ENCODE results near the gene COL4A4.

The COL4A4 gene

DNA sequence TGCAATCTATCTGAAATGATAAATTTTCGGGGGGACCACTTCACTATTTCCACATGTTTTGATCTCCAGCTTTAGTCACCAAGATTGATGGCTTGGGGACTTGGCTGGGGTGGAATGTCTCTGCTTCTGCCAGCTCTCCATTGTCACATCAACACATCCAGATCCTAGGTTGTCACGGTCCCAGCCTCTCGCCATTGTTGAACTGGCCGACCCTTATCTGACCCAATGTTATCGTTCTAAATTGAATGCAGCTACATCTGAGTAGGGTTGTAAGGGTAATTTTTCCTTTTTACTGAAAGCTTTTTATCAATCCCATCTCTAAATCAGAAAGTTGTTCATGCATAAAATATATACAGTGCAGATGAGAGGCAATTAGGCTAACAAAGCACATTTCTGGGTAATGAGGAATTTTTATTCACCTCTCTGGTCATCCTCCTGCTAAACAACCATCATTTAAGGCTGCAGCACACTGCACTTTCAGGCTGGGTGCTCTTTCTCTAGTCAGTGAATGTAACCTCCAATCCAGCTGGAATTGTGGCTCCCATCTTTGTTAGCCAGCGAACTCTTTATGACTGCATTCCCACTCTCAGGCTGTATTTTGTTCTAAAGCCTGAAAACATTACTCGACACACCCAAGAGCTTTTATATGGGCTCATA lies 128.2 kb downstream of the COL4A4 start:
- TF ChIP-seq, protein P1, sequence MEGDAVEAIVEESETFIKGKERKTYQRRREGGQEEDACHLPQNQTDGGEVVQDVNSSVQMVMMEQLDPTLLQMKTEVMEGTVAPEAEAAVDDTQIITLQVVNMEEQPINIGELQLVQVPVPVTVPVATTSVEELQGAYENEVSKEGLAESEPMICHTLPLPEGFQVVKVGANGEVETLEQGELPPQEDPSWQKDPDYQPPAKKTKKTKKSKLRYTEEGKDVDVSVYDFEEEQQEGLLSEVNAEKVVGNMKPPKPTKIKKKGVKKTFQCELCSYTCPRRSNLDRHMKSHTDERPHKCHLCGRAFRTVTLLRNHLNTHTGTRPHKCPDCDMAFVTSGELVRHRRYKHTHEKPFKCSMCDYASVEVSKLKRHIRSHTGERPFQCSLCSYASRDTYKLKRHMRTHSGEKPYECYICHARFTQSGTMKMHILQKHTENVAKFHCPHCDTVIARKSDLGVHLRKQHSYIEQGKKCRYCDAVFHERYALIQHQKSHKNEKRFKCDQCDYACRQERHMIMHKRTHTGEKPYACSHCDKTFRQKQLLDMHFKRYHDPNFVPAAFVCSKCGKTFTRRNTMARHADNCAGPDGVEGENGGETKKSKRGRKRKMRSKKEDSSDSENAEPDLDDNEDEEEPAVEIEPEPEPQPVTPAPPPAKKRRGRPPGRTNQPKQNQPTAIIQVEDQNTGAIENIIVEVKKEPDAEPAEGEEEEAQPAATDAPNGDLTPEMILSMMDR (IDR thresholded peaks at IDR 0.05; ENCODE audit: insufficient read depth, low read length, poor library complexity, severe bottlenecking), result no peak
- Histone ChIP-seq H3K27me3 (replicated peaks; ENCODE audit: control insufficient read depth, insufficient read depth, low read length) (no peaks in the 10 kb centered on the region), H3K4me3 (replicated peaks; ENCODE audit: low read depth, low read length) (no peak overlapping the region), H3K36me3 (ENCODE audit: control insufficient read depth, insufficient read depth, low read length) (no peaks in the 10 kb centered on the region)
- no peak for DNase-seq (ENCODE audit: extremely low read depth, insufficient read length)

- peak; percentile 18 for DNase-seq (ENCODE audit: extremely low read depth, insufficient read length)
- no peaks in the 10 kb centered on the region for H3K27me3 ChIP-seq (replicated peaks; ENCODE audit: control insufficient read depth, insufficient read depth, low read length)
- H3K4me3 ChIP-seq (replicated peaks; ENCODE audit: low read depth, low read length), result no peak overlapping the region
- TF ChIP-seq, protein P1 (IDR thresholded peaks at IDR 0.05; ENCODE audit: insufficient read depth, low read length, poor library complexity, severe bottlenecking), result peak; percentile 85
- H3K36me3 ChIP-seq (ENCODE audit: control insufficient read depth, insufficient read depth, low read length), result no peaks in the 10 kb centered on the region
These were observed 130.4 kb downstream of the COL4A4 start for GRCh38 chr2:227033471-227034148.

DNA sequence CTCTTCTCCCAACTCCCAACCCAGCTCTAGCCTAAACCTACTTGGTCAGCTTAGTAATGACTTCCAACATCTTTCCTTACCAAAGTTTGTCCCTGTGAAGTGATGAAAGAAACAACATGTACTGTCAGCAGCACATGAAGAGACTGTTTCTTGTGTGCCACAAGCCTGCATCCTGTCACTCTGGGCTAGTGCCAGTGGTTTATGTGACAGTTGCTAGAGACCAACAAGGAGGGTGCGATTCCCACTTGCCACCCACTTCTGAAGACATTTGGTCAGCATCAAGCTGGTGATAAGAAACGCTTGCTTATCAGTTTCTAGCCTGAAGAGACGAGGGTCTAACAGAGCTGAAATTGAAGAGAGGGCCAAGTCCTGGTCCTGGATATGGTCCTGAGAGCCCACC lies 132.6 kb downstream of the COL4A4 start:
- Histone ChIP-seq H3K4me3 (replicated peaks; ENCODE audit: low read depth, low read length) (no peak overlapping the region), H3K36me3 (ENCODE audit: control insufficient read depth, insufficient read depth, low read length) (no peaks in the 10 kb centered on the region), H3K27me3 (replicated peaks; ENCODE audit: control insufficient read depth, insufficient read depth, low read length) (no peaks in the 10 kb centered on the region)
- no peak for DNase-seq (ENCODE audit: extremely low read depth, insufficient read length)
- TF ChIP-seq, protein P1 (IDR thresholded peaks at IDR 0.05; ENCODE audit: insufficient read depth, low read length, poor library complexity, severe bottlenecking), result no peak

DNA sequence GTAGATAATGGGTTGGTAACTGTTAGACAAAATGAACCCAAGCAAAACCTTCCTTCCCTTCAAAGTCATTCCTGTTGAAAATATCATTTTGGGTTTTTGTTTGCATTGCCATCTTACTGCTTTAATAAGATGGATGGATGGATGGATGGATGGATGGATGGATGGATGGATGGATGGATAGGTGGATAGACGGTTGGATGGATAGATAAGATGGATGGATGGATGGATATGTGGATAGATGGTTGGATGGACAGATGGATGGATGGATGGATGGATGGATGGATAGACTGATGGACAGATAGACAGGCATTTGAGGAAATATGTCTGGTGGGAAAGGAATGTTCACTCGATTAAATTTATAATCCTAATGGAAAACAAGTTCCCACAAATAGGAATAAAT lies 133.2 kb downstream of the COL4A4 start:
- no peaks in the 10 kb centered on the region for H3K36me3 ChIP-seq (ENCODE audit: control insufficient read depth, insufficient read depth, low read length)
- DNase-seq (ENCODE audit: extremely low read depth, insufficient read length), result no peak
- H3K4me3 ChIP-seq (replicated peaks; ENCODE audit: low read depth, low read length), result no peak overlapping the region
- TF ChIP-seq, protein P1 (IDR thresholded peaks at IDR 0.05; ENCODE audit: insufficient read depth, low read length, poor library complexity, severe bottlenecking), result no peak
- H3K27me3 ChIP-seq (replicated peaks; ENCODE audit: control insufficient read depth, insufficient read depth, low read length), result no peaks in the 10 kb centered on the region

GRCh38 chr2:227029426-227030105 lies 134.4 kb downstream of the COL4A4 start:
- no peak for DNase-seq (ENCODE audit: extremely low read depth, insufficient read length)
- TF ChIP-seq, protein P1 (IDR thresholded peaks at IDR 0.05; ENCODE audit: insufficient read depth, low read length, poor library complexity, severe bottlenecking), result no peak

More at GRCh38 chr2:227029426-227030105, 134.4 kb downstream of the COL4A4 start:
- no peaks in the 10 kb centered on the region for H3K27me3 ChIP-seq (replicated peaks; ENCODE audit: control insufficient read depth, insufficient read depth, low read length)
- no peaks in the 10 kb centered on the region for H3K36me3 ChIP-seq (ENCODE audit: control insufficient read depth, insufficient read depth, low read length)
- H3K4me3 ChIP-seq (replicated peaks; ENCODE audit: low read depth, low read length), result no peak overlapping the region
